Measurements from ENCODE around the gene SLC6A18.
"Not testable (repeated sequence)": the region's sequence is repeated elsewhere in the genome, so short reads cannot be mapped to it uniquely, and the experiment has no call there.

SLC6A18 gene

GRCh38 chr5:1280177-1281037 lies 55.2 kb downstream of the SLC6A18 start:
- no peak for DNase-seq

- no peak for DNase-seq
These were observed 56.1 kb downstream of the SLC6A18 start for GRCh38 chr5:1281038-1281882.

GRCh38 chr5:1282131-1282992 lies 57.2 kb downstream of the SLC6A18 start:
- no peak for DNase-seq

- not testable (repeated sequence) for DNase-seq
These were observed 58.0 kb downstream of the SLC6A18 start for GRCh38 chr5:1282993-1283728.

GRCh38 chr5:1283729-1284041 lies 58.5 kb downstream of the SLC6A18 start:
- not testable (repeated sequence) for DNase-seq

- not testable (repeated sequence) for DNase-seq
These were observed 59.3 kb downstream of the SLC6A18 start for GRCh38 chr5:1284336-1284970.

- DNase-seq = no peak
These were observed 60.0 kb downstream of the SLC6A18 start for GRCh38 chr5:1285141-1285540.

GRCh38 chr5:1285883-1286291 lies 60.7 kb downstream of the SLC6A18 start:
- no peak for DNase-seq

GRCh38 chr5:1288439-1289335 lies 63.5 kb downstream of the SLC6A18 start:
- DNase-seq = no peak

- DNase-seq = not testable (repeated sequence)
These were observed 64.4 kb downstream of the SLC6A18 start for GRCh38 chr5:1289559-1289958.

GRCh38 chr5:1290956-1291355 lies 65.8 kb downstream of the SLC6A18 start:
- DNase-seq = not testable (repeated sequence)

- peak; percentile 59 for DNase-seq
These were observed 66.5 kb downstream of the SLC6A18 start for GRCh38 chr5:1291611-1292080.

- DNase-seq = no peak
These were observed 67.0 kb downstream of the SLC6A18 start for GRCh38 chr5:1292139-1292538.

GRCh38 chr5:1292846-1293415 lies 67.8 kb downstream of the SLC6A18 start:
- no peak for DNase-seq

GRCh38 chr5:1293416-1294205 lies 68.4 kb downstream of the SLC6A18 start:
- DNase-seq = no peak

- DNase-seq = no peak
These were observed 69.1 kb downstream of the SLC6A18 start for GRCh38 chr5:1294206-1294834.

GRCh38 chr5:1294835-1295649 lies 69.9 kb downstream of the SLC6A18 start, which contains the start of gene TERT:
TERT (minus strand) TSS chr5:1295068; CDS start chr5:1294989, 79 bp downstream.
- DNase-seq = no peak

GRCh38 chr5:1295650-1296037 lies 70.5 kb downstream of the SLC6A18 start:
- no peak for DNase-seq
